ENCODE results near the gene ATAD3C. TPM values are rescaled to one million over a fixed set of nuclear protein-coding genes. Genes with fewer than 3 reads are reported as not detected.
"Not testable (repeated sequence)": the region's sequence is repeated elsewhere in the genome, so short reads cannot be mapped to it uniquely, and the experiment has no call there.

ATAD3C gene
- total RNA-seq, 1 donor from 2014 or later, result 2.8 TPM

GRCh38 chr1:1442069-1442770 is 7.3 kb upstream of the ATAD3C start:
- TF ChIP-seq CTCF (IDR thresholded peaks at IDR 0.05; ENCODE audit: borderline replicate concordance), result no peak
- no peaks in the 10 kb centered on the region for H3K27me3 ChIP-seq (ENCODE audit: low read depth)
- no peaks in the 10 kb centered on the region for H3K36me3 ChIP-seq
- intact Hi-C loops (cut with micrococcal nuclease), result no loop called here
- H3K4me1 ChIP-seq, result peaks cover 22% of the 10 kb centered on the region
- H3K9me3 ChIP-seq (replicated peaks), result no peaks in the 10 kb centered on the region
- H3K4me3 ChIP-seq, result no peak overlapping the region
- H3K27ac ChIP-seq (replicated peaks), result no peak overlapping the region
- no peak for DNase-seq

- H3K27ac ChIP-seq (replicated peaks); H3K4me3 ChIP-seq; H3K36me3 ChIP-seq; H3K9me3 ChIP-seq (replicated peaks); H3K4me1 ChIP-seq; intact Hi-C loops (cut with micrococcal nuclease); DNase-seq; H3K27me3 ChIP-seq (ENCODE audit: low read depth): not testable (repeated sequence)
Observed at GRCh38 chr1:1446631-1447030, 2.9 kb upstream of the ATAD3C start.

- H3K27me3 ChIP-seq (ENCODE audit: low read depth); DNase-seq; H3K4me1 ChIP-seq; H3K36me3 ChIP-seq; H3K4me3 ChIP-seq; H3K27ac ChIP-seq (replicated peaks); intact Hi-C loops (cut with micrococcal nuclease); H3K9me3 ChIP-seq (replicated peaks): not testable (repeated sequence)
Observed at GRCh38 chr1:1450616-1451015, 1.1 kb downstream of the ATAD3C start.

GRCh38 chr1:1451696-1452364 is 2.3 kb downstream of the ATAD3C start:
- Histone ChIP-seq H3K4me3 (no peak overlapping the region), H3K36me3 (no peaks in the 10 kb centered on the region), H3K4me1 (no peaks in the 10 kb centered on the region), H3K9me3 (replicated peaks) (no peaks in the 10 kb centered on the region), H3K27me3 (ENCODE audit: low read depth) (no peaks in the 10 kb centered on the region), H3K27ac (replicated peaks) (no peak overlapping the region)
- no peak for DNase-seq
- intact Hi-C loops (cut with micrococcal nuclease), result no loop called here
- no peak for TF ChIP-seq CTCF (IDR thresholded peaks at IDR 0.05; ENCODE audit: borderline replicate concordance)

- intact Hi-C loops (cut with micrococcal nuclease); H3K4me3 ChIP-seq; H3K27me3 ChIP-seq (ENCODE audit: low read depth); H3K36me3 ChIP-seq; H3K9me3 ChIP-seq (replicated peaks); DNase-seq; H3K27ac ChIP-seq (replicated peaks); H3K4me1 ChIP-seq: not testable (repeated sequence)
Observed at GRCh38 chr1:1452365-1452739, 2.9 kb downstream of the ATAD3C start.

- DNase-seq, result no peak
Observed at GRCh38 chr1:1452882-1453281, 3.4 kb downstream of the ATAD3C start.

GRCh38 chr1:1454286-1455056 is 5.0 kb downstream of the ATAD3C start:
- DNase-seq; H3K9me3 ChIP-seq (replicated peaks); H3K27ac ChIP-seq (replicated peaks); H3K4me1 ChIP-seq; H3K36me3 ChIP-seq; H3K4me3 ChIP-seq; intact Hi-C loops (cut with micrococcal nuclease); H3K27me3 ChIP-seq (ENCODE audit: low read depth): not testable (repeated sequence)

More at GRCh38 chr1:1452882-1453281, 3.4 kb downstream of the ATAD3C start:
- Histone ChIP-seq H3K36me3 (no peaks in the 10 kb centered on the region), H3K4me3 (no peak overlapping the region), H3K4me1 (no peaks in the 10 kb centered on the region), H3K9me3 (replicated peaks) (no peaks in the 10 kb centered on the region), H3K27me3 (ENCODE audit: low read depth) (no peaks in the 10 kb centered on the region), H3K27ac (replicated peaks) (no peak overlapping the region)
- TF ChIP-seq CTCF (IDR thresholded peaks at IDR 0.05; ENCODE audit: borderline replicate concordance), result no peak
- intact Hi-C loops (cut with micrococcal nuclease), result no loop called here
